ENCODE measurements around the gene ZKSCAN7. TPM values are rescaled to one million over a fixed set of nuclear protein-coding genes. Genes with fewer than 3 reads are reported as not detected.

The ZKSCAN7 gene
- total and polyA plus RNA-seq, 2 of the 8 experiments (the other 6 are each of a cell fraction or from before 2014, with no cell fraction given) = 5.5 to 8.5 TPM

DNA sequence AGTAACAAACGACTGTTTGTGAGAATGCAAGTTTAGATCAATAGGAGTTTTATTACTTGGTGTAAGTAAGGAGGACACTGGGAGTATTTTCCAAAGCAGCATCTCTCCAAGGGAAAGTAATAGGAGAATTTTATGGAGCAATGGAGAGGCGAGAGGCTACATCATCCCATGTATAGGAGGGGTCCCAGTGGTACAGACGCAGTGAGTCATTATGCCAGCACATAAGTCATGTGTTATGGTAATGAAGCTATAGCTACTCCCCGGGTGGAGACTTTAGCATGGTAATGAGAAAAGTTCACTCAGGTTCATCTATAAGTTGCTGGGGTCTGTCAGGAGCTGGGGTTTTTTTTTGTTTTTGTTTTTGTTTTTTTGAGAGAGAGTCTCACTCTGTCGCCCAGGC, 48.0 kb upstream of the ZKSCAN7 start:
- no peak overlapping the region for H3K4ac ChIP-seq (replicated peaks; ENCODE audit: insufficient read length, low read depth, low read length)
- H2BK20ac ChIP-seq (ENCODE audit: low read length) = no peak overlapping the region
- H3K9me3 ChIP-seq (ENCODE audit: insufficient read depth in 2 of 2, low read depth in 1 of 2, low read length in 1 of 2) = peaks cover 7 to 8% of the 10 kb centered on the region in 2 experiments; a peak in 3 of 4 replicates
- H2AFZ ChIP-seq (ENCODE audit: low read length) = no peak overlapping the region
- FAIRE-seq (no peak), DNase-seq (ENCODE audit: low read depth in 1 of 2, low spot score in 2 of 2) (peak in 1 of 2 experiments; percentile 10)
- H3K79me2 ChIP-seq (ENCODE audit: control insufficient read depth in 1 of 2, insufficient read depth in 2 of 2, low read length in 2 of 2) = peaks cover 9 to 74% of the 10 kb centered on the region in 2 experiments
- H3K4me1 ChIP-seq (replicated peaks in 1 of 4; ENCODE audit: control insufficient read depth in 3 of 4, insufficient read depth in 4 of 4, low read length in 3 of 4) = peaks cover 2 to 8% (median 3%) of the 10 kb centered on the region in 4 experiments; a peak in 3 of 7 replicates
- no peak overlapping the region for H3K56ac ChIP-seq (replicated peaks; ENCODE audit: insufficient read length, low read depth, low read length)
- H2BK15ac ChIP-seq (ENCODE audit: low read length) = no peak overlapping the region
- no peak overlapping the region for H3K4me2 ChIP-seq (ENCODE audit: insufficient read depth in 1 of 2, low read depth in 2 of 2, low read length in 2 of 2)
- H2AK5ac ChIP-seq (ENCODE audit: low read depth, low read length) = no peak overlapping the region
- no peaks in the 10 kb centered on the region; the same call in none of the 2 replicates for H3K23me2 ChIP-seq (ENCODE audit: low read depth, low read length)
- 49% methylated on average over 5 of the region's 5 CpGs; no CpG with 5 or more reads in 1 of the 2 experiments for WGBS, 2 experiments (ENCODE audit: extremely low coverage in 1 of 2, insufficient coverage in 1 of 2, insufficient read length in 1 of 2, insufficient replicate concordance in 2 of 2, low coverage in 1 of 2, low lambda C conversion rate in 2 of 2, missing lambda C conversion rate in 1 of 2)
- no peak overlapping the region for H3K4me3 ChIP-seq (ENCODE audit: extremely low read depth in 1 of 4, insufficient read depth in 2 of 4, low read depth in 3 of 4, low read length in 4 of 4)
- no peak overlapping the region for H3K27ac ChIP-seq (ENCODE audit: low read depth, low read length)
- H4K20me1 ChIP-seq (replicated peaks in 1 of 2; ENCODE audit: control insufficient read depth in 1 of 2, insufficient read depth in 2 of 2, low read length in 2 of 2) = peaks cover 0 to 4% of the 10 kb centered on the region in 2 experiments
- CTCF ChIA-PET (ENCODE audit: partially characterized antibody) = interaction anchor here (1.0 kb wide), 1 partner anchor 14 kb away, joined by 3 read pairs; no protein-coding TSS in a partner anchor
- H3K14ac ChIP-seq (ENCODE audit: insufficient read length) = no peak overlapping the region
- POLR2A ChIA-PET (ENCODE audit: partially characterized antibody) = interaction anchor here (0.7 to 0.8 kb wide), 2 partner anchors 169 to 255 kb away, joined by 3 read pairs; no protein-coding TSS in a partner anchor
- no peak overlapping the region for H3K9ac ChIP-seq (replicated peaks in 1 of 4; ENCODE audit: extremely low read depth in 1 of 4, low read depth in 3 of 4, low read length in 3 of 4)
- peaks cover 5% of the 10 kb centered on the region; the same call in 1 of the 2 replicates for H3K79me1 ChIP-seq (ENCODE audit: low read depth, low read length)
- H2BK120ac ChIP-seq (replicated peaks; ENCODE audit: low read depth, low read length) = no peak overlapping the region
- H4K8ac ChIP-seq (ENCODE audit: extremely low read depth, insufficient read depth, low read length) = no peak overlapping the region
- peaks cover 2 to 7% (median 5%) of the 10 kb centered on the region in 4 experiments; a peak in 4 of 8 replicates for H3K36me3 ChIP-seq (ENCODE audit: control insufficient read depth in 2 of 4, insufficient read depth in 4 of 4, low read length in 3 of 4)
- H3K27me3 ChIP-seq (replicated peaks in 1 of 4; ENCODE audit: control insufficient read depth in 3 of 4, extremely low read depth in 1 of 4, insufficient read depth in 3 of 4, low read length in 3 of 4) = no peaks in the 10 kb centered on the region
- H2BK5ac ChIP-seq (ENCODE audit: low read depth, low read length) = no peak overlapping the region
- H3K18ac ChIP-seq (ENCODE audit: extremely low read depth, low read length) = no peak overlapping the region
- H2BK12ac ChIP-seq (ENCODE audit: low read depth, low read length) = no peak overlapping the region
- H4K91ac ChIP-seq (replicated peaks; ENCODE audit: insufficient read length, low read length) = no peak overlapping the region
- no peak overlapping the region for H3K23ac ChIP-seq (ENCODE audit: insufficient read length)
- H4K5ac ChIP-seq (ENCODE audit: insufficient read length, low read depth, low read length) = no peak overlapping the region
